ENCODE results near the gene RALGAPA2. TPM values are rescaled to one million over a fixed set of nuclear protein-coding genes. Genes with fewer than 3 reads are reported as not detected.

The RALGAPA2 gene
- total and polyA plus RNA-seq, 2 donors (not counting 1 experiment from before 2014, with no cell fraction given): 1.2 to 7.6 TPM

- TF ChIP-seq CTCF (conservative IDR thresholded peaks at IDR 0.05 in 1 of 2, IDR thresholded peaks at IDR 0.05 in 1 of 2; ENCODE audit: low read depth in 1 of 2, low read length in 2 of 2) (peak in 1 of 2 donors; percentile 32), EZH2 (IDR thresholded peaks at IDR 0.05; ENCODE audit: low read length, missing control alignments) (no peak)
- Histone ChIP-seq H3K9me3 (ENCODE audit: control insufficient read depth, insufficient read depth, low read depth, low read length) (no peaks in the 10 kb centered on the region), H2AFZ (ENCODE audit: low read length) (no peak overlapping the region), H3K36me3 (ENCODE audit: control insufficient read depth, insufficient read depth, low read length) (no peaks in the 10 kb centered on the region), H3K4me2 (ENCODE audit: extremely low read depth, insufficient read depth, low read length) (no peak overlapping the region), H4K20me1 (ENCODE audit: control insufficient read depth, extremely low read depth, insufficient read depth, low read length) (no peaks in the 10 kb centered on the region), H3K9ac (ENCODE audit: insufficient read depth, low read length) (no peak overlapping the region), H3K27ac (ENCODE audit: insufficient read depth, low read length) (no peak overlapping the region), H3K79me2 (ENCODE audit: control insufficient read depth, insufficient read depth, low read length) (no peaks in the 10 kb centered on the region), H3K4me1 (ENCODE audit: control insufficient read depth, extremely low read depth, insufficient read depth, low read length) (no peaks in the 10 kb centered on the region), H3K27me3 (ENCODE audit: control insufficient read depth, insufficient read depth, low read length) (no peaks in the 10 kb centered on the region), H3K4me3 (replicated peaks in 1 of 4; ENCODE audit: control extremely low read depth in 1 of 4, insufficient read depth in 1 of 4, low read depth in 3 of 4, low read length in 4 of 4) (no peak overlapping the region)
- peak; percentile 8 to 31 for DNase-seq (ENCODE audit: low read depth in 2 of 2)
Observed at GRCh38 chr20:20664795-20665589, 47.5 kb downstream of the RALGAPA2 start.

GRCh38 chr20:20663841-20664240 lies 48.6 kb downstream of the RALGAPA2 start:
- TF ChIP-seq EZH2 (IDR thresholded peaks at IDR 0.05; ENCODE audit: low read length, missing control alignments): no peak
- no peak for TF ChIP-seq CTCF (conservative IDR thresholded peaks at IDR 0.05 in 1 of 2, IDR thresholded peaks at IDR 0.05 in 1 of 2; ENCODE audit: low read depth in 1 of 2, low read length in 2 of 2)
- peak in 1 of 2 donors; percentile 11 for DNase-seq (ENCODE audit: low read depth in 2 of 2)

GRCh38 chr20:20658871-20659431 lies 53.5 kb downstream of the RALGAPA2 start:
- Histone ChIP-seq H3K9me3 (ENCODE audit: control insufficient read depth, insufficient read depth, low read depth, low read length) (no peaks in the 10 kb centered on the region), H3K36me3 (ENCODE audit: control insufficient read depth, insufficient read depth, low read length) (no peaks in the 10 kb centered on the region), H3K27ac (ENCODE audit: insufficient read depth, low read length) (no peak overlapping the region), H2AFZ (ENCODE audit: low read length) (no peak overlapping the region), H3K27me3 (ENCODE audit: control insufficient read depth, insufficient read depth, low read length) (no peaks in the 10 kb centered on the region), H3K79me2 (ENCODE audit: control insufficient read depth, insufficient read depth, low read length) (no peaks in the 10 kb centered on the region), H3K4me2 (ENCODE audit: extremely low read depth, insufficient read depth, low read length) (no peak overlapping the region), H3K4me1 (ENCODE audit: control insufficient read depth, extremely low read depth, insufficient read depth, low read length) (no peaks in the 10 kb centered on the region), H3K9ac (ENCODE audit: insufficient read depth, low read length) (no peak overlapping the region), H3K4me3 (replicated peaks in 1 of 4; ENCODE audit: control extremely low read depth in 1 of 4, insufficient read depth in 1 of 4, low read depth in 3 of 4, low read length in 4 of 4) (no peak overlapping the region), H4K20me1 (ENCODE audit: control insufficient read depth, extremely low read depth, insufficient read depth, low read length) (no peaks in the 10 kb centered on the region)
- no peak for DNase-seq (ENCODE audit: low read depth in 2 of 2)
- no peak for TF ChIP-seq CTCF (conservative IDR thresholded peaks at IDR 0.05 in 1 of 2, IDR thresholded peaks at IDR 0.05 in 1 of 2; ENCODE audit: low read depth in 1 of 2, low read length in 2 of 2)

More at GRCh38 chr20:20663841-20664240, 48.6 kb downstream of the RALGAPA2 start:
- H3K4me2 ChIP-seq (ENCODE audit: extremely low read depth, insufficient read depth, low read length): no peak overlapping the region
- no peaks in the 10 kb centered on the region for H3K79me2 ChIP-seq (ENCODE audit: control insufficient read depth, insufficient read depth, low read length)
- H4K20me1 ChIP-seq (ENCODE audit: control insufficient read depth, extremely low read depth, insufficient read depth, low read length): no peaks in the 10 kb centered on the region
- no peaks in the 10 kb centered on the region for H3K4me1 ChIP-seq (ENCODE audit: control insufficient read depth, extremely low read depth, insufficient read depth, low read length)
- H2AFZ ChIP-seq (ENCODE audit: low read length): no peak overlapping the region
- no peaks in the 10 kb centered on the region for H3K27me3 ChIP-seq (ENCODE audit: control insufficient read depth, insufficient read depth, low read length)
- H3K27ac ChIP-seq (ENCODE audit: insufficient read depth, low read length): no peak overlapping the region
- H3K36me3 ChIP-seq (ENCODE audit: control insufficient read depth, insufficient read depth, low read length): no peaks in the 10 kb centered on the region
- H3K4me3 ChIP-seq (replicated peaks in 1 of 4; ENCODE audit: control extremely low read depth in 1 of 4, insufficient read depth in 1 of 4, low read depth in 3 of 4, low read length in 4 of 4): no peak overlapping the region
- no peak overlapping the region for H3K9ac ChIP-seq (ENCODE audit: insufficient read depth, low read length)
- no peaks in the 10 kb centered on the region for H3K9me3 ChIP-seq (ENCODE audit: control insufficient read depth, insufficient read depth, low read depth, low read length)
